ENCODE results near the gene UNC5CL.

The UNC5CL gene

GRCh38 chr6:41053041-41053440, 14.0 kb upstream of the UNC5CL start, which contains the start of gene APOBEC2:
Gene APOBEC2 (plus strand): TSS chr6:41053202. CDS start chr6:41053348, 146 bp downstream.
- FAIRE-seq (no peak), DNase-seq (ENCODE audit: insufficient read length, low spot score) (no peak)

GRCh38 chr6:41051873-41052272, 12.9 kb upstream of the UNC5CL start:
- DNase-seq (ENCODE audit: insufficient read length, low spot score) (no peak), FAIRE-seq (no peak)
- no peak for TF ChIP-seq CTCF (IDR thresholded peaks at IDR 0.05; ENCODE audit: insufficient read depth, missing control alignments)

More at GRCh38 chr6:41053041-41053440, 14.0 kb upstream of the UNC5CL start, which contains the start of gene APOBEC2:
- no peak for TF ChIP-seq CTCF (IDR thresholded peaks at IDR 0.05; ENCODE audit: insufficient read depth, missing control alignments)

GRCh38 chr6:41050536-41050935, 11.5 kb upstream of the UNC5CL start:
- TF ChIP-seq CTCF (IDR thresholded peaks at IDR 0.05; ENCODE audit: insufficient read depth, missing control alignments) = no peak
- FAIRE-seq = no peak
- DNase-seq (ENCODE audit: insufficient read length, low spot score) = no peak

GRCh38 chr6:41049955-41050354, 10.9 kb upstream of the UNC5CL start:
- DNase-seq (ENCODE audit: insufficient read length, low spot score) (no peak), FAIRE-seq (no peak)
- TF ChIP-seq CTCF (IDR thresholded peaks at IDR 0.05; ENCODE audit: insufficient read depth, missing control alignments) = no peak

GRCh38 chr6:41049521-41049920, 10.5 kb upstream of the UNC5CL start:
- FAIRE-seq = no peak
- no peak for TF ChIP-seq CTCF (IDR thresholded peaks at IDR 0.05; ENCODE audit: insufficient read depth, missing control alignments)
- DNase-seq (ENCODE audit: insufficient read length, low spot score) = no peak

GRCh38 chr6:41047745-41048732, 9.0 kb upstream of the UNC5CL start:
- no peak for TF ChIP-seq CTCF (IDR thresholded peaks at IDR 0.05; ENCODE audit: insufficient read depth, missing control alignments)
- no peak for FAIRE-seq

GRCh38 chr6:41047306-41047705, 8.3 kb upstream of the UNC5CL start:
- FAIRE-seq (no peak), DNase-seq (ENCODE audit: insufficient read length, low spot score) (no peak)
- no peak for TF ChIP-seq CTCF (IDR thresholded peaks at IDR 0.05; ENCODE audit: insufficient read depth, missing control alignments)

More at GRCh38 chr6:41047745-41048732, 9.0 kb upstream of the UNC5CL start:
- DNase-seq (ENCODE audit: insufficient read length, low spot score) = no peak
